Tibial nerve (tissue), 4 donors: ENCODE measurements around the gene CAMSAP1. TPM values are rescaled to one million over a fixed set of nuclear protein-coding genes. Genes with fewer than 3 reads are reported as not detected.

ENCODE experiments used
- DNase-seq, 2 donors: peaks; one replicate each; pipeline ENCODE4 v3.0.0-alpha.2; 2019; ENCODE audit warnings: low spot score in 2 of 2
- H3K27ac ChIP-seq, 4 donors: fragments of 200-600 bp; sonication (generic) in 3 of 4; one replicate each; pipeline ENCODE4 v1.5.1; 2017 to 2019; ENCODE audit warnings: mild to moderate bottlenecking in 1 of 4
- H3K27me3 ChIP-seq, 2 donors: fragments of 200-600 bp; sonication (generic) in 1 of 2; one replicate each; pipeline versions ENCODE4 v1.5.1 to v1.6.0; 2017 to 2019
- H3K36me3 ChIP-seq, 3 donors: fragments of 200-600 bp; sonication (generic); one replicate each; pipeline ENCODE4 v1.5.1; 2018 to 2019
- H3K4me1 ChIP-seq, 4 donors: fragments of 200-600 bp; sonication (generic) in 3 of 4; one replicate each; pipeline ENCODE4 v1.5.1; 2017 to 2019
- H3K4me3 ChIP-seq, 4 donors: fragments of 200-600 bp; sonication (generic) in 3 of 4; one replicate each; pipeline ENCODE4 v1.5.1; 2017 to 2019; ENCODE audit warnings: mild to moderate bottlenecking in 1 of 4, moderate library complexity in 1 of 4
- H3K9me3 ChIP-seq, 4 donors: fragments of 200-600 bp; sonication (generic) in 3 of 4; one replicate each; pipeline ENCODE4 v1.5.1; 2017 to 2019
- CTCF ChIP-seq, 5 experiments: fragments of 200-600 bp in 3 of 5; fragments of 450-650 bp in 2 of 5; sonication (generic) in 3 of 5; IDR thresholded peaks; one replicate each; pipeline ENCODE4 v1.5.1; 2016 to 2019; ENCODE audit warnings: antibody characterized with exemption in 5 of 5, mild to moderate bottlenecking in 3 of 5, moderate library complexity in 2 of 5
- EP300 ChIP-seq, 2 donors: sonication (generic); formaldehyde crosslinking; IDR thresholded peaks; one replicate each; pipeline ENCODE4 v1.6.1; 2017; ENCODE audit warnings: antibody characterized with exemption in 2 of 2, mild to moderate bottlenecking in 1 of 2
- POLR2A ChIP-seq, 2 donors: fragments of 450-650 bp; IDR thresholded peaks; one replicate each; pipeline ENCODE4 v1.6.1; 2017; ENCODE audit warnings: antibody characterized with exemption in 2 of 2, mild to moderate bottlenecking in 2 of 2, moderate library complexity in 2 of 2
- WGBS, 2 donors: methylation state at CpG; one replicate each; pipeline ENCODE4 v1.1.5; 2018; 5-methylcytosine and 5-hydroxymethylcytosine counted together
- total RNA-seq, 4 donors: library from RNA; depleted of rRNA; stranded (reverse); fragments of >200 nt; gene quantifications; one replicate each; pipeline ENCODE4 v1.1.0, GENCODE V29; 2016

The CAMSAP1 gene
- total RNA-seq, 4 donors from 2014 or later, result 27.6 to 40.8 (median 35.7) TPM

DNA sequence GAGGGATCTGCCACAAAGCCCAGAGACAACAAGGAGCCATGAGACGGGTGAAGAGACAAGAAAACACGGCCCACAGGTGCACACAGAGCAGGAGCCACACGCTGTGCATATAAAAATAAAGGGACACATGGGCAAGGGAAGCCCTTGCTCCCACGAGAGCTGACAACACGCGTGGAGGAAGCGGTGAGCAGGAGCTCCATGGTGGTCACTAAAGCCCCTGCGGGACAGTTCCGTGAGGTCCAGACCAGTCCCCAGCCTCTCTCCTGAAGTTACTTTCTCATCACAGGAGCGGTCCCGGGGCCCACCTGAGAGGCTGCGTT, 90.7 kb downstream of the CAMSAP1 start:
- no peak for DNase-seq
- Histone ChIP-seq H3K4me1 (no peaks in the 10 kb centered on the region), H3K9me3 (no peaks in the 10 kb centered on the region), H3K27me3 (no peaks in the 10 kb centered on the region), H3K36me3 (peaks cover 6 to 99% (median 51%) of the 10 kb centered on the region in 3 donors), H3K4me3 (no peak overlapping the region), H3K27ac (no peak overlapping the region)
- TF ChIP-seq POLR2A (IDR thresholded peaks at IDR 0.05), result no peak
- TF ChIP-seq EP300 (IDR thresholded peaks at IDR 0.05), result no peak
- no peak for TF ChIP-seq CTCF (IDR thresholded peaks at IDR 0.05)
- 90 to 91% methylated on average over 12 of the region's 12 CpGs for WGBS, 2 donors

DNA sequence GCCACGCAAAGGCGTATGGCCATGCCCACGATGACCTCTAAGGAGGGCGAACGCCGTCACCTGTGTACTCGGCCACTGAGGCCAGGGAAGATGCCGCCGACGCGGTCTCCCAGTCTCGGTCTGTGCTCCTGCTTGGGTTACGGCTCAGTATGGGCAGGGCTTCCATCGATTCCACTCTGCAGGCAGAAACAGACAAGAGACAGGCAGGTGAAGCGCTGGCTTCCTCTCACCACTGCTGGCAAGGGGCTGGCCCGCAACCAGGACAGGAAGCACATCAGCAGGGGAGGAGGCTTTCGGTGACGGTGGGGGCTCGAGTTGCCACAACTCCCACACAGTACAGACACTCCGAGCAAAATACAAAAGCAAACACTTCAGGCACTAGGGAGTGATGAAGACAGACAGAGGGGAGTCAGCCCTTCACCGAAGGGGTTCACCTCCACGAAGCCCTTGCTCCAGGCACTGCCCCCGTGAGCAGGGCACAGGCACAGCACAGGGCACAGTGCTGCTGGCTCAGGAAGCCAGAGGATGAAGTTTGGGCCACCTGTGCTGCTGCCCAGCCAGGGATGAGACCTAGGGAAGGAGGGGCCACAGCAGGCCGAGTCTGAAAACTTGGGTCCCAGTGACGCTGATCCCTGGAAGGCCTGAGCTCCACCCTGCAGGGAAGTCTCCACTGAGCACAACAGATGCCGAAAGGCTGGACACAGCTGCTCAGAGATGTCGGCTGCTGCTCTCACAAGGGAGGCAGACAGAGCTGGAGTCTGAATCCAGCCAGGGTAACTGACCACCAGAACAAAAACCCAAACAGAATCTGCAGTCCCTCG, 91.3 kb downstream of the CAMSAP1 start:
- TF ChIP-seq EP300 (IDR thresholded peaks at IDR 0.05), result no peak
- no peak for TF ChIP-seq CTCF (IDR thresholded peaks at IDR 0.05)
- no peak for TF ChIP-seq POLR2A (IDR thresholded peaks at IDR 0.05)
- Histone ChIP-seq H3K4me3 (no peak overlapping the region), H3K9me3 (no peaks in the 10 kb centered on the region), H3K36me3 (peaks cover 6 to 99% (median 52%) of the 10 kb centered on the region in 3 donors), H3K27me3 (no peaks in the 10 kb centered on the region), H3K4me1 (no peaks in the 10 kb centered on the region), H3K27ac (no peak overlapping the region)
- WGBS, 2 donors, result 86% methylated on average over 27 to 28 of the region's 28 CpGs
- no peak for DNase-seq

GRCh38 chr9:135815413-135815812, 91.9 kb downstream of the CAMSAP1 start:
- H3K36me3 ChIP-seq, result peaks cover 6 to 99% (median 48%) of the 10 kb centered on the region in 3 donors

DNA sequence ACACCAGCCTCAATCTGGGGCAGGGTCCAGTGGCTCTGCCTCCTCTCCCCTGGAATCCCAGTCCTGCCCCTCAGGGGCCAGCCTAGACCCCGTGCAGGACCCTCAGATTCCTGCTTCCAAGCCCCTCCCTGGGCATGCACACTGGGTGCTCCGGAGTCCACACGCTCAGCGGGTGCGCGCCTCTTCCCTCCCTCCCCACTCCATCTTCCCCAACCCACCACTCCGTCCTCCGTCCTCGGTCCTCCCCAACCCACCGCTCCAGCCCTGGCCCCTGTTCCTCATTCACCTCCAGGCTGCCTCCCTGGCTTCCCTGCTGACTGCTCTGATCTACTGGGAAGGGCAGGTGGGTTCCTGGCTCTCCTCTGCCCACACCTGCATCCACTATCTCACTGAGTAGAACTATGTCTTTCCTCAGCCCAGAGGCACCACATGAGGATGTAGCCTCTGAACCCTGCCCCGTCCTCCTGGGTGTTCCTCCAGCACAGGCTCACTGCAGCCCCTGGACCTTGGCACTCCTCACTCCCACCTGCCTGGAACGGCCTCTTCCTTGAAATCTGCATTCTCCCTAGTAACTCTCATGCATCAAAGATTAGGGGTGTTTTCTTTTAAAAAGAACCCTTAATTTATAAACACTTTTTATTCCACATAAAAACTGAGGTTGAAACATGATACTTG, 92.8 kb downstream of the CAMSAP1 start:
- WGBS, 2 donors, result 89 to 92% methylated on average over 12 of the region's 12 CpGs
- DNase-seq, result no peak
- Histone ChIP-seq H3K27ac (no peak overlapping the region), H3K9me3 (no peaks in the 10 kb centered on the region), H3K27me3 (no peaks in the 10 kb centered on the region), H3K36me3 (peaks cover 6 to 99% (median 48%) of the 10 kb centered on the region in 3 donors), H3K4me1 (no peaks in the 10 kb centered on the region), H3K4me3 (no peak overlapping the region)
- TF ChIP-seq POLR2A (IDR thresholded peaks at IDR 0.05), result no peak
- TF ChIP-seq CTCF (IDR thresholded peaks at IDR 0.05), result no peak
- no peak for TF ChIP-seq EP300 (IDR thresholded peaks at IDR 0.05)

More at GRCh38 chr9:135815413-135815812, 91.9 kb downstream of the CAMSAP1 start:
- TF ChIP-seq CTCF (IDR thresholded peaks at IDR 0.05) (no peak), EP300 (IDR thresholded peaks at IDR 0.05) (no peak), POLR2A (IDR thresholded peaks at IDR 0.05) (no peak)
- Histone ChIP-seq H3K9me3 (no peaks in the 10 kb centered on the region), H3K27ac (no peak overlapping the region), H3K4me3 (no peak overlapping the region), H3K4me1 (no peaks in the 10 kb centered on the region), H3K27me3 (no peaks in the 10 kb centered on the region)
- 92 to 94% methylated on average over 4 of the region's 4 CpGs for WGBS, 2 donors
- DNase-seq, result no peak

GRCh38 chr9:135813671-135814290, 93.6 kb downstream of the CAMSAP1 start:
- Histone ChIP-seq H3K27ac (no peak overlapping the region), H3K36me3 (peaks cover 6 to 99% (median 44%) of the 10 kb centered on the region in 3 donors), H3K4me1 (no peaks in the 10 kb centered on the region), H3K27me3 (no peaks in the 10 kb centered on the region), H3K4me3 (no peak overlapping the region), H3K9me3 (no peaks in the 10 kb centered on the region)
- 84 to 86% methylated on average over 14 of the region's 14 CpGs for WGBS, 2 donors
- TF ChIP-seq EP300 (IDR thresholded peaks at IDR 0.05), result no peak
- no peak for TF ChIP-seq CTCF (IDR thresholded peaks at IDR 0.05)
- TF ChIP-seq POLR2A (IDR thresholded peaks at IDR 0.05), result no peak
- DNase-seq, result no peak
